Amniotic epithelial cell (primary cell): ENCODE data around the gene CDCA3.

Experiments used
- DNase-seq: peaks from one replicate; pipeline ENCODE4 v3.0.0-alpha.2; 2010; ENCODE audit warnings: low read depth

CDCA3 gene

DNA sequence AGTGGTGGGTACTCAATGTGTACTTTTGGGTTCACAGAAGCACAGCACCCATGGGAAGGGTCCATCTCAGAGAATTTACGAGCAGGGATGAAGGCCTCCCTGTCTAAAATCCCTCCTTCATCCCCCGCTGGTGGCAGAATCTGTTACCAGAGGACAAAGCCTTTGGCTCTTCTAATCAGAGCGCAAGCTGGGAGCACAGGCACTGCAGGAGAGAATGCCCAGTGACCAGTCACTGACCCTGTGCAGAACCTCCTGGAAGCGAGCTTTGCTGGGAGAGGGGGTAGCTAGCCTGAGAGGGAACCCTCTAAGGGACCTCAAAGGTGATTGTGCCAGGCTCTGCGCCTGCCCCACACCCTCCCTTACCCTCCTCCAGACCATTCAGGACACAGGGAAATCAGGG lies 30.9 kb downstream of the CDCA3 start:
- no peak for DNase-seq

- no peak for DNase-seq
Measured at GRCh38 chr12:6819106-6820030, 31.7 kb downstream of the CDCA3 start.

DNA sequence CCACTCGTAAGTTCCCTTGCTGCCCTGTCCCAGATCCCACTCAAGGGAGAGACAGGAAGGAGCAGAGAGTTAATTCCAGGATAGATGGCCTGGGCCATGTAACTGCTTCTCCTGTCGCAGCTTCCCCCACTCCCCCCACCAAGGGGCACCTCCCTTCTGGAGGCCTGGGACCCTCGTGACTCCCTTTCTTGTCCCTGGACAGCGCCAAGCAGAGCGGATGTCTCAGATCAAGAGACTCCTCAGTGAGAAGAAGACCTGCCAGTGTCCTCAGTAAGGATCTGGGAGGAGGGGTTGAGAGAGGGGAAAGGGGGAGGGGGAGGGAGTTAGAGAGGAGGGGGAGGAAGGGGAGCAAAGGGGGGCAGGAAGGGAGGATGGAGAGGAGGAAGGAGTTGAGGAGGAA lies 32.4 kb downstream of the CDCA3 start:
- DNase-seq, result no peak

DNA sequence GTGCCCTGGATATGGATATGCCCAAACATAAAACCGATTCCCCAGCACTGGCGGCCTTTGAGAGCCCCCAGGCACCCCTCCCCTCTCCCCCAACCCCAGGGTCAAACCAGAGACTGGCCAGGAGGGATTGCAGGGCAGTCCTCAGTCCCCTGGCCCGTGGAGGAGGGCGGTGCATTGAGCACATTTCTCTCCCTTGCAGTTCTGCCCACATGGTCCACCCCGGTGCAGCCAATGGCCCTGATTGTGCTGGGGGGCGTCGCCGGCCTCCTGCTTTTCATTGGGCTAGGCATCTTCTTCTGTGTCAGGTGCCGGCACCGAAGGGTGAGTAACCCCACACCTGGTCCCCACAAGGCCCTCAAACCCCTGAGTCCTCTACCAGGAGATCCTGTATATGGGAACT lies 32.9 kb downstream of the CDCA3 start:
- no peak for DNase-seq

DNA sequence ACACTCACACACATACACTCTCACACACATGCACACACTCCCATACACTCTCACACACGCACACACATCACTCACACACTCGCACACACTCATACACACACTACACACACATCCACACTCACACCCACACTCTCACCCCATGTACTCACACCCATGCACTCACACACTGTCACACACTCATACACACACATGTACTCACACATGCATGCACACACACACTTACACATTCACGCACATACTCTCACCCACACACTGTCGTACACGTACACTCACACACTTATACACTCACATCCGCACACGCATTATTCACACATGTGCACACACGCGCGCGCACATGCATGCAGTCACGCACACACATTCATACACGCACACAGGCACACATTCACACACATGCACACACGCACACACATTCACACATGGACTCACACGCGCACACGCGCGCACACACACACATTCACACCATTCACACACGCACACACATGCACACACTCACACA lies 33.4 kb downstream of the CDCA3 start:
- DNase-seq, result no peak

DNA sequence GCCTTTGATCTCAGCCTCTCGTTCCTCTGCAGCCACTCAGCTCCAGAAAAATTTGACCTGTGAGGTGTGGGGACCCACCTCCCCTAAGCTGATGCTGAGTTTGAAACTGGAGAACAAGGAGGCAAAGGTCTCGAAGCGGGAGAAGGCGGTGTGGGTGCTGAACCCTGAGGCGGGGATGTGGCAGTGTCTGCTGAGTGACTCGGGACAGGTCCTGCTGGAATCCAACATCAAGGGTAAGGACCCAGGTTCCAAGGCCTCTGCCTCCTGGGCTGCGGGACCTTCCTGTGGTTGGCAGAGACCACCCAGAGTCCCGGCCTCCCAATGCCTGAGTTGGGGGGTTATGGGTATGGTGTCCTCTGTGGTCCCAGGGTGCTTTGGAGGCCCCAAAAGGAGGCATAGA lies 34.0 kb downstream of the CDCA3 start:
- DNase-seq, result no peak

DNA sequence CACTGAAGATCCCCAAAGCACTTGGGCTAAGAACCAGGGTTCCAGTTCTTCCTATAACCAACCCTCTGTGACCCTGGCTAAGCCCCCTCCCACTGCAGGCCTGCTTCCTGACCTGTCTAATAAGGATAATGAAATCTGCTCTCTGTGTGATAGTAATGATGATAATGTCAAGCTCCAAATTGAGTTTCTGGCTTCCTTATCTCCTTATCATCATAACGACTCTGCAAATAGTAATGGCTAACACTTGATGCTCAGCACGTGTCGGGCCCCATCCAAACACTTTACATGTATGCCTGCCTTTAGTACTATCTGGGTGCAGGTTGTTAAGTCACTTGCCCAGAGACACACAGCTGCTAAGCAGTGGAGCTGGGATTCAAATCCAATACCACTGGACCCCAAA lies 34.5 kb downstream of the CDCA3 start:
- no peak for DNase-seq

DNA sequence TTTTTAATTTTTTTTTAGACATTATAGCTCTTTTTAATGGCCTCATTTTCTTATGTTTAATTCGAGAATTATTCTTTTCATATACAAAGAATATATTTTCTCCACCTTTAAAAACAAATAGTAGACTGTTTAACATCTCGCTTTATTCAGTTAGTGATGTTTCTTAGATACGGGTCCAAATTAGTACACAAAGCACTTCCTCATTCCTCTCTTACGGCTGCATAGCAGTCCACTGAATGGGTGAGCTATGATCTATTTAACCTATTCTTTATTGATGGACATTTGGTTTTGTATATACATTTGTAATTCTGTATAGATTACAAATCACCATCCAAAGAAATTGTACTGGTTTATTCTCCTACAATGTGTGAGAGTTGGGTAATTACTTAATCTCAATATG lies 37.7 kb downstream of the CDCA3 start:
- DNase-seq, result no peak

- no peak for DNase-seq
Measured at GRCh38 chr12:6810758-6811157, 40.3 kb downstream of the CDCA3 start.

GRCh38 chr12:6809056-6809455 lies 42.0 kb downstream of the CDCA3 start:
- no peak for DNase-seq

- no peak for DNase-seq
Measured at GRCh38 chr12:6807170-6807569, 43.9 kb downstream of the CDCA3 start.

DNA sequence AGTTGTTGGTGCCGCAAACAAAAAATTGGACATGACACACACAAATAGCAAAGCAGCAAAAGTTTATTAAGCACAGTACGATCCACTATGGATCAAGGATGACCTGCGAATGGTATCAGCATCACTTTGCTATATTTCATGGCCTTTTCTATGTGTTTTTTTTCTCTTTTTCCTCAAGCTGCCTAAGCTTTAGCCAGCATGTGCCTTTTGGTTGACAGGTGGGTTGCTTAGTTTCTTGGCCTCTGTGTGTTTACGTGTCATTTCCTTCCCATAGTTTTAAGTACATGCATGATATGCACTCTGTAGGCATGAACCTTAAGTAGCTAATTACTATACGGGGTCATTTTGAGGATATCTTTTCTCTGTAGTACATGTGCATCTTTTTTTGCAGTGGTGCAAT lies 51.9 kb downstream of the CDCA3 start:
- no peak for DNase-seq
